ENCODE measurements around the gene RNF32.
"Not testable (repeated sequence)": the region's sequence is repeated elsewhere in the genome, so short reads cannot be mapped to it uniquely, and the experiment has no call there.

RNF32 gene

GRCh38 chr7:156635529-156636385, 4.8 kb upstream of the RNF32 start:
- H2AK5ac ChIP-seq (ENCODE audit: low read length): no peak overlapping the region
- H3K4ac ChIP-seq (ENCODE audit: low read depth, low read length): no peak overlapping the region
- no peaks in the 10 kb centered on the region for H3K79me2 ChIP-seq (ENCODE audit: control insufficient read depth, insufficient read depth, low read length)
- no peaks in the 10 kb centered on the region for H3K36me3 ChIP-seq (ENCODE audit: control insufficient read depth, insufficient read depth, low read length)
- H3K18ac ChIP-seq (ENCODE audit: low read length): no peak overlapping the region
- WGBS (ENCODE audit: extremely low coverage, insufficient coverage, low lambda C conversion rate): no CpG with 5 or more reads among the region's 7 CpGs
- no peak overlapping the region for H3K4me2 ChIP-seq (ENCODE audit: low read length)
- H3K27me3 ChIP-seq (ENCODE audit: insufficient read depth, low read length, poor library complexity): no peaks in the 10 kb centered on the region
- H2BK120ac ChIP-seq (ENCODE audit: low read depth, low read length): no peak overlapping the region
- H3K56ac ChIP-seq (ENCODE audit: low read length): no peak overlapping the region
- H3K79me1 ChIP-seq (ENCODE audit: low read length): peaks cover 9% of the 10 kb centered on the region
- no peak overlapping the region for H3K4me3 ChIP-seq (ENCODE audit: low read length)
- H3K23ac ChIP-seq (ENCODE audit: low read length): no peak overlapping the region
- H2BK15ac ChIP-seq (replicated peaks; ENCODE audit: low read depth): no peak overlapping the region
- H4K5ac ChIP-seq (ENCODE audit: low read length): no peak overlapping the region
- H3K9ac ChIP-seq (ENCODE audit: low read length): no peak overlapping the region
- no peak overlapping the region for H2BK5ac ChIP-seq (ENCODE audit: low read length)
- H4K8ac ChIP-seq (ENCODE audit: low read depth, low read length): no peak overlapping the region
- H3K27ac ChIP-seq (ENCODE audit: low read depth, low read length): no peak overlapping the region
- peaks cover 3% of the 10 kb centered on the region for H3K4me1 ChIP-seq (ENCODE audit: control insufficient read depth, low read depth, low read length)
- DNase-seq: no peak

GRCh38 chr7:156637093-156637492, 3.5 kb upstream of the RNF32 start:
- DNase-seq; H3K4me3 ChIP-seq (ENCODE audit: low read length); H2BK120ac ChIP-seq (ENCODE audit: low read depth, low read length); H3K36me3 ChIP-seq (ENCODE audit: control insufficient read depth, insufficient read depth, low read length); H3K4me2 ChIP-seq (ENCODE audit: low read length); H3K56ac ChIP-seq (ENCODE audit: low read length); H4K8ac ChIP-seq (ENCODE audit: low read depth, low read length); H3K79me1 ChIP-seq (ENCODE audit: low read length); H2BK15ac ChIP-seq (replicated peaks; ENCODE audit: low read depth); H2BK5ac ChIP-seq (ENCODE audit: low read length); H3K4ac ChIP-seq (ENCODE audit: low read depth, low read length); H3K27ac ChIP-seq (ENCODE audit: low read depth, low read length); H3K79me2 ChIP-seq (ENCODE audit: control insufficient read depth, insufficient read depth, low read length); H3K9ac ChIP-seq (ENCODE audit: low read length); H3K4me1 ChIP-seq (ENCODE audit: control insufficient read depth, low read depth, low read length); H4K5ac ChIP-seq (ENCODE audit: low read length); H3K27me3 ChIP-seq (ENCODE audit: insufficient read depth, low read length, poor library complexity); H3K23ac ChIP-seq (ENCODE audit: low read length); H2AK5ac ChIP-seq (ENCODE audit: low read length); H3K18ac ChIP-seq (ENCODE audit: low read length): not testable (repeated sequence)
- WGBS (ENCODE audit: extremely low coverage, insufficient coverage, low lambda C conversion rate): no CpG with 5 or more reads among the region's 7 CpGs

DNA sequence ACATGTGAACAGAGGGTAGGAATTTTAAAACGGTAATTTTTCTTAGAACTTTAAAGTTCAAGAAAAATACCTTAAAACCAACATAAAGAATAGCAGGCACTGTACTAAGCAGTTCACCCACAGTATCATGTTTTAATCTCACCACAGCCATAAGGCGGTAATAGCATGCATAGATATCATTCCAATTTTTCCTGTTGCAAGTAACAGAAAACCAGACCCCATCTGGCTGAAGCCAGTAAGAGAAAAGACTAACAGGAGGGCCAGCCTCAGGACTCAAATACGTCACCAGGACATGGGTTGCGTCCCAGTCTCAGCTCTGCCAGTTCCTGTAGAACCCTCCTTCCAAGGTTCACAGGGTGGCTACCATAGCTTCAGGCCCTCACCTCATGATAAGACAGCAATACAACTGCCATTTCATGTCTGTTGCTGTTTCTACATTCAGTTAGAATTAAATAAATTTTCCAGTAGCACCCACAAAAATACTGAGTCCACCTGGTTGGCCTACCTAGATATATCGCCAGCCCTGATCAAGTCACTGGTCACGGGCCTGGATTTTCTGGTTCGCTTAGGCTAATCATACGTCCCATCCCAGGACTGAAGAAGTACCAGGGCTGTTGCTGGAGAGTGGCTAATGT, 2.0 kb upstream of the RNF32 start:
- Histone ChIP-seq H3K23ac (ENCODE audit: low read length) (no peak overlapping the region), H3K9ac (ENCODE audit: low read length) (no peak overlapping the region), H3K56ac (ENCODE audit: low read length) (no peak overlapping the region), H3K4me3 (ENCODE audit: low read length) (no peak overlapping the region), H3K18ac (ENCODE audit: low read length) (no peak overlapping the region), H3K27ac (ENCODE audit: low read depth, low read length) (no peak overlapping the region), H2BK15ac (replicated peaks; ENCODE audit: low read depth) (no peak overlapping the region), H3K4me1 (ENCODE audit: control insufficient read depth, low read depth, low read length) (peaks cover 3% of the 10 kb centered on the region), H3K36me3 (ENCODE audit: control insufficient read depth, insufficient read depth, low read length) (no peaks in the 10 kb centered on the region), H3K79me1 (ENCODE audit: low read length) (peaks cover 9% of the 10 kb centered on the region), H4K8ac (ENCODE audit: low read depth, low read length) (no peak overlapping the region), H3K4me2 (ENCODE audit: low read length) (no peak overlapping the region), H4K5ac (ENCODE audit: low read length) (no peak overlapping the region), H2AK5ac (ENCODE audit: low read length) (no peak overlapping the region), H3K27me3 (ENCODE audit: insufficient read depth, low read length, poor library complexity) (no peaks in the 10 kb centered on the region), H3K4ac (ENCODE audit: low read depth, low read length) (no peak overlapping the region), H2BK5ac (ENCODE audit: low read length) (no peak overlapping the region), H2BK120ac (ENCODE audit: low read depth, low read length) (no peak overlapping the region), H3K79me2 (ENCODE audit: control insufficient read depth, insufficient read depth, low read length) (no peaks in the 10 kb centered on the region)
- WGBS (ENCODE audit: extremely low coverage, insufficient coverage, low lambda C conversion rate): no CpG with 5 or more reads among the region's 8 CpGs
- no peak for DNase-seq

GRCh38 chr7:156639426-156640256, 933 bp upstream of the RNF32 start:
- DNase-seq: no peak
- no peak overlapping the region for H3K27ac ChIP-seq (ENCODE audit: low read depth, low read length)
- no peak overlapping the region for H2BK15ac ChIP-seq (replicated peaks; ENCODE audit: low read depth)
- peaks cover 3% of the 10 kb centered on the region for H3K4me1 ChIP-seq (ENCODE audit: control insufficient read depth, low read depth, low read length)
- peak overlapping the region; percentile 82 for H2AK5ac ChIP-seq (ENCODE audit: low read length)
- peak overlapping the region; percentile 81 for H3K56ac ChIP-seq (ENCODE audit: low read length)
- peak overlapping the region; percentile 26 for H3K4me3 ChIP-seq (ENCODE audit: low read length)
- H3K9ac ChIP-seq (ENCODE audit: low read length): peak overlapping the region; percentile 69
- H3K27me3 ChIP-seq (ENCODE audit: insufficient read depth, low read length, poor library complexity): no peaks in the 10 kb centered on the region
- H3K18ac ChIP-seq (ENCODE audit: low read length): no peak overlapping the region
- H3K4me2 ChIP-seq (ENCODE audit: low read length): peak overlapping the region; percentile 77
- no peak overlapping the region for H2BK120ac ChIP-seq (ENCODE audit: low read depth, low read length)
- no peak overlapping the region for H2BK5ac ChIP-seq (ENCODE audit: low read length)
- H3K79me2 ChIP-seq (ENCODE audit: control insufficient read depth, insufficient read depth, low read length): no peaks in the 10 kb centered on the region
- WGBS (ENCODE audit: extremely low coverage, insufficient coverage, low lambda C conversion rate): no CpG with 5 or more reads among the region's 52 CpGs
- peak overlapping the region; percentile 24 for H3K23ac ChIP-seq (ENCODE audit: low read length)
- H4K5ac ChIP-seq (ENCODE audit: low read length): peak overlapping the region; percentile 39
- H3K36me3 ChIP-seq (ENCODE audit: control insufficient read depth, insufficient read depth, low read length): no peaks in the 10 kb centered on the region
- H4K8ac ChIP-seq (ENCODE audit: low read depth, low read length): peak overlapping the region; percentile 66
- H3K4ac ChIP-seq (ENCODE audit: low read depth, low read length): no peak overlapping the region
- H3K79me1 ChIP-seq (ENCODE audit: low read length): peaks cover 9% of the 10 kb centered on the region

DNA sequence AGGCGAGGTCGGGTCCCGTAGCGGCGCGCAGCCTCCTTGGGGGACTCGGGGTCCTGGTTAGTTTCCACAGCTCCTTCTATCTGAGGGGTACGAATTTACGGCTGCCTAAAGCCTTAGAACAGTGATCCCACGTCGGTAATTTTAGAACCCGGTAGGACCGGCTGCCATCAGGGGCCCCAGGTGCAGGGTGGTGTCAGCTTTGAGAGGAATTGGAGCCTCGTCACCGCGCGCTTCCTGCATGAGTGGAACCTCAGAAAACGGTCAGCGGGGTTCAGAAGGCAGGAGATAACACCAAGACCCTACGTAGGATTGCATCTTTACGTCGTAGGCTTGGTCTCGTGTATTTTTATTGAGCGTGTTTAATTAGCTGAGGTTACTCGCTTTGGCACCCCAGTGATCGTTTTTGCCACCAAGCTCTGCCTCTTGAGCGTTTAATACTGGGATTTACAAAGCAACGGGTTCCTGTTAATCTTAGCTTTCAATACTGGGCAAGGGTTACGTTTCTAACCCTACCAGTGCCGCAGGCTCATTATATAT, 443 bp downstream of the RNF32 start:
- Histone ChIP-seq H4K8ac (ENCODE audit: low read depth, low read length) (no peak overlapping the region), H4K5ac (ENCODE audit: low read length) (no peak overlapping the region), H3K79me2 (ENCODE audit: control insufficient read depth, insufficient read depth, low read length) (no peaks in the 10 kb centered on the region), H3K79me1 (ENCODE audit: low read length) (peaks cover 9% of the 10 kb centered on the region), H3K27ac (ENCODE audit: low read depth, low read length) (no peak overlapping the region), H2AK5ac (ENCODE audit: low read length) (no peak overlapping the region), H2BK120ac (ENCODE audit: low read depth, low read length) (no peak overlapping the region), H2BK15ac (replicated peaks; ENCODE audit: low read depth) (no peak overlapping the region), H3K4me2 (ENCODE audit: low read length) (peak overlapping the region; percentile 98), H3K36me3 (ENCODE audit: control insufficient read depth, insufficient read depth, low read length) (no peaks in the 10 kb centered on the region), H3K9ac (ENCODE audit: low read length) (peak overlapping the region; percentile 91), H3K18ac (ENCODE audit: low read length) (peak overlapping the region; percentile 24), H3K4ac (ENCODE audit: low read depth, low read length) (no peak overlapping the region), H3K4me3 (ENCODE audit: low read length) (peak overlapping the region; percentile 79), H3K27me3 (ENCODE audit: insufficient read depth, low read length, poor library complexity) (no peaks in the 10 kb centered on the region), H3K4me1 (ENCODE audit: control insufficient read depth, low read depth, low read length) (peaks cover 3% of the 10 kb centered on the region), H2BK5ac (ENCODE audit: low read length) (no peak overlapping the region), H3K23ac (ENCODE audit: low read length) (peak overlapping the region; percentile 66), H3K56ac (ENCODE audit: low read length) (peak overlapping the region; percentile 93)
- WGBS (ENCODE audit: extremely low coverage, insufficient coverage, low lambda C conversion rate): no CpG with 5 or more reads among the region's 30 CpGs
- peak; percentile 62 for DNase-seq

All from mesendoderm (in vitro differentiated cells).